T-helper 17 cell (primary cell): ENCODE data around the gene PARK7. TPM values are rescaled to one million over a fixed set of nuclear protein-coding genes. Genes with fewer than 3 reads are reported as not detected.
"Not testable (repeated sequence)": the region's sequence is repeated elsewhere in the genome, so short reads cannot be mapped to it uniquely, and the experiment has no call there.

Experiments
- ATAC-seq: fragments of 150-1000 bp; cut with Tn5 transposase; 2 replicates; pipeline ENCODE4 v1.10.0; 2021; ENCODE audit warnings: mild to moderate bottlenecking, moderate library complexity
- DNase-seq, 3 donors: peaks; one replicate each; pipeline versions ENCODE4 v3.0.0 to v3.0.0-alpha.2; 2020 to 2021
- H3K9me3 ChIP-seq: one replicate; pipeline ENCODE4 v1.7.0; 2013; ENCODE audit warnings: low read length, mild to moderate bottlenecking; ENCODE audit not compliant: control insufficient read depth, poor library complexity, severe bottlenecking
- H3K27ac Mint-ChIP-seq: one replicate; pipeline ENCODE4 v1.8.0; 2022; ENCODE audit warnings: mild to moderate bottlenecking, moderate library complexity, mixed read lengths
- H3K27me3 Mint-ChIP-seq: one replicate; pipeline ENCODE4 v1.8.0; 2022; ENCODE audit warnings: mixed read lengths
- H3K36me3 Mint-ChIP-seq: one replicate; pipeline ENCODE4 v1.8.0; 2022; ENCODE audit warnings: low read depth, mixed read lengths
- H3K4me1 Mint-ChIP-seq: one replicate; pipeline ENCODE4 v1.8.0; 2022; ENCODE audit warnings: mild to moderate bottlenecking, mixed read lengths
- H3K4me3 Mint-ChIP-seq: one replicate; pipeline ENCODE4 v1.8.0; 2022; ENCODE audit warnings: mild to moderate bottlenecking, moderate library complexity, mixed read lengths
- total RNA-seq, 4 donors: library from RNA in 2 of 4; stranded (reverse) in 2 of 4; gene quantifications; one replicate each; pipeline ENCODE4 v1.2.3 and lab custom pipeline; 2022 to 2026

The PARK7 gene
- total RNA-seq, 2 donors from 2014 or later: 106 to 123 TPM

DNA sequence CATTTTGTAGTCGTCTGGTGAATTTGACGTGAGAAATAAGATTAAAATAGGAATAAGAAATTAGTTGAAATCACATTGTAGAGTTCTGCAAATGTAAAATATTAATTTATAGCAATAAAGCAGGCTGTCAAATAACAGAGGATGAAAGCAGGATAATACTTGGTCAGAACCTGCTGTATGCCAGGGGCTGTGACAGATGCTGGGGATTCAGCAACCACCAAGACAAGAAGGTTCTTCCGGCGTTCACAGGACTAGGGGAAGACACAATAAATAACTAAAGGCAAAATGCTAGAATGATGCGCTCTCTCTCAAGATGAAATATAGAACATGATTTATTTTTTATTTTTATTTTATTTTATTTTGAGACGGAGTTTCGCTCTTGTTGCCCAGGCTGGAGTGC, 6.8 kb upstream of the PARK7 start:
- DNase-seq (no peak), ATAC-seq (no peak)
- peak overlapping the region; percentile 96 for H3K27ac Mint-ChIP-seq
- H3K9me3 ChIP-seq: no peaks in the 10 kb centered on the region
- peak overlapping the region; percentile 89 for H3K4me3 Mint-ChIP-seq
- peaks cover 31% of the 10 kb centered on the region for H3K4me1 Mint-ChIP-seq
- no peaks in the 10 kb centered on the region for H3K27me3 Mint-ChIP-seq
- no peaks in the 10 kb centered on the region for H3K36me3 Mint-ChIP-seq

DNA sequence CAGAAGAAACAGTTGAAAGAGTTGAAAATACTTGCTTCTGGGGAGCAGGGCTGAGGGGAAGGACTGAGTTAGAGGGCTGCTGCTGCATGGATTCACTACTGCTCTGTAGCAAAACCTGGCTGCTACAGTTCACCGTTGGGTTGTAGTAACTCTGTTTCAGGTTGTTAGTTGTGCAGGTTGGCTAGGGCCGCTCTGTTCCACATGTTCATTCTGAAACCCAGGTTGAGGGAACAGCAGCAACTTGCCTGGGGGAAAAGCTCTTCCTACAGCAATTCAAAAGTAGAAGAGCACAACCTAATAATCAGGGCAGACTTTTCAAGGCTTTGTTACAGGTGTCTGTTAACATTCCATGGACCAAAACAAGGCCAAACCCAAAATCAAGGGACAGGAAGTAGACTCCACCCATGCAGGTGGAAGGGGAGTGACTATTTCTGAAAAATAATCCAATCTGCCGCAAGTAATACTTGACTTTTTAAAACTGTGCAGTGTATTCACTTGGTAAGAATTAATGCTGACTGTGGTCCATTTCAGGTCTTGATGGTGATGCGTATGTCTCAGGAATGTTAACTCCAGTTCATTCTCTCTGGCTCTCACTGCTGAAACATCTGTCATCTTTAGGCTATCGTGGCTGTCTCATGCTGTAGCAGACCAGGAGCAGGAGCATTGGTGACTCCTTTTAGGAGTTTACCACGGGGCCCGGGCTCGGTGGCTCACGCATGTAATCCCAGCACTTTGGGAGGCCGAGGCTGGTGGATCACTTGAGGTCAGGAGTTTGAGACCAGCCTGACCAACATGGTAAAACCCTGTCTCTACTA, 5.1 kb upstream of the PARK7 start:
- Mint-ChIP-seq H3K27ac (peak overlapping the region; percentile 96), H3K4me3 (no peak overlapping the region), H3K4me1 (peaks cover 34% of the 10 kb centered on the region), H3K36me3 (peaks cover 1% of the 10 kb centered on the region), H3K27me3 (no peaks in the 10 kb centered on the region)
- DNase-seq (no peak), ATAC-seq (no peak)
- H3K9me3 ChIP-seq: no peaks in the 10 kb centered on the region

DNA sequence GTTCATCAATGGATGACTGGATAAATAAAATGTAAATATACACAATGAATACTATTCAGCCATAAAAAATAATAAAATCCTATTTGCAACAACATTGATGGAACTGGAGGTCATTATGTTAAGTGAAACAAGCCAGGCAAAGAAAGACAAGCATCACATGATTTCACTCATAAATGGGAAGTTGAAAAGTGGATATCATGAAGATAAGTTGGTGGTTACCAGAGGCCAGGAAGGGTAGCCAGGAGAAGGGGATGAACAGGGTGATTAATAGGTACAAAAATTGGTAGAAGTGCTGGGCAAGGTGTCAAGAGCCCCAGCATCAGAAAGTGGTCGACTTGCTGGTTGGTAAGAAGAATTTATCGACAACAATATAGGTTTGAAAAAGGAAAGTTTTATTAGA, 1.3 kb upstream of the PARK7 start:
- no peaks in the 10 kb centered on the region for H3K27me3 Mint-ChIP-seq
- ATAC-seq: no peak
- no peaks in the 10 kb centered on the region for H3K9me3 ChIP-seq
- H3K4me3 Mint-ChIP-seq: peak overlapping the region; percentile 99
- no peak for DNase-seq
- peak overlapping the region; percentile 99 for H3K27ac Mint-ChIP-seq
- H3K4me1 Mint-ChIP-seq: peaks cover 39% of the 10 kb centered on the region
- H3K36me3 Mint-ChIP-seq: peaks cover 3% of the 10 kb centered on the region

DNA sequence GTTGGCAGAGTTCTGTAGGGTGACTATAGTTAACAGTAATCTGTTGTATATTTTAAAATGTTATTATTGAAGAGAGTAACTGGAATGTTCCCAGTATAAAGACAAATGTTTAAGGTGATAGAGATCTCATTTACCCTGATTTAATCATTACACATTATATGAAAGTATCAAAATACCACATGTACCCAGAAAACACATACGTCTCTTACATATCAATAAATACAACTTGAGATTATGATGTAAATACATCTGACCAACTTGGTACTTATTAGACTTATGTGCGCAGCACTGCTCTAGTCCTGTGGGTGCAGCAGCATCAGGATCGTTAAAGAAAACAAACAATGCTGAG, 670 bp upstream of the PARK7 start:
- no peak for DNase-seq
- Mint-ChIP-seq H3K27ac (peak overlapping the region; percentile 99), H3K4me1 (peaks cover 35% of the 10 kb centered on the region), H3K36me3 (peaks cover 3% of the 10 kb centered on the region), H3K27me3 (no peaks in the 10 kb centered on the region), H3K4me3 (peak overlapping the region; percentile 99)
- peak; percentile 44 for ATAC-seq
- H3K9me3 ChIP-seq: no peaks in the 10 kb centered on the region

DNA sequence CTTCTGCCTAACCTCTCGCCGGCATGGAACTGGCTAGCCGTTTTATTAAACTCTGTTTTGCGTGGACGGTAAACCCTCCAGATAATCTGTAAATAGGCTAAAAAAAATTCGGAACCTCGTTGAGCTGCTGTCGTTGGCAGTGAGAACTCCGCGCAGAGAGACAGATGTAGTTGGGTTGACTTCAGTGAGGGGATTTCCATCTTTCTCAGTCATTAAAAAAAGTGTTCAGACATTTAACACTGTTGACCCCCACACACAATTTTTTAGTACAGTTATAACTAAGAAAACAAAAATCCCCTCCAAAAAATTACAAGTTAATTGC, 464 bp downstream of the PARK7 start:
- Mint-ChIP-seq H3K4me1 (peaks cover 34% of the 10 kb centered on the region), H3K27me3 (no peaks in the 10 kb centered on the region), H3K27ac (peak overlapping the region; percentile 99), H3K4me3 (peak overlapping the region; percentile 99), H3K36me3 (peaks cover 4% of the 10 kb centered on the region)
- ATAC-seq: peak; percentile 44
- no peaks in the 10 kb centered on the region for H3K9me3 ChIP-seq
- DNase-seq: peak in 1 of 3 donors; percentile 18

DNA sequence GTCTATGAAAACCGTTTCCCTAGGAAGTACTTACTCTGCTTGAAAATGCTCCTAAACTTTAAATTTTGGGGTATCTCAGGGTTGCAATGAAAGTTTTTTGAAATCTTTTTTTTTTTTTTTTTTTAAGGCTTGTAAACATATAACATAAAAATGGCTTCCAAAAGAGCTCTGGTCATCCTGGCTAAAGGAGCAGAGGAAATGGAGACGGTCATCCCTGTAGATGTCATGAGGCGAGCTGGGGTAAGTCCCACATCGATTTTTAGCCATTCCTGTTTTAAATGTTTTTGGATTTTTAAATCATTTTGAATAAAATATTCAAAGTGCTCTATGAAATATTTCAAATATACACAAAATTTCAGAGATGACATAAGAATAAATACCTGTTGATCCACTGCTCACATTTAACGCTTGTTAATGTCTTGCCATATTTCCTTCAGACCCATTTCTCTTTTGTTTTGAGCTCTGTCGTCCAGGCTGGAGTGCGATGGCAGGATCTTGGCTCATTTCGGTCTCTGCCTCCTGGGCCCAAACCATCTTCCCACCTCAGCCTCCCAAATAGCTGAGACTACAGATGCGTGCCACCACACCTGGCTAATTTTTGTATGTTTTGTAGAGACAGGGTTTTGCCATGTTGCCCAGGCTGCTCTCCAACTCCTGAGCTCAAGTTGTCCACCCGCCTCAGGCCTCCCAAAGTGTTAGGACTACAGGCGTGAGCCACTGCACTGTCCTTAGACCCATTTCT, 1.3 kb downstream of the PARK7 start:
- ATAC-seq: no peak
- H3K27me3 Mint-ChIP-seq: no peaks in the 10 kb centered on the region
- H3K27ac Mint-ChIP-seq: peak overlapping the region; percentile 99
- no peak for DNase-seq
- no peaks in the 10 kb centered on the region for H3K9me3 ChIP-seq
- peak overlapping the region; percentile 99 for H3K4me3 Mint-ChIP-seq
- H3K4me1 Mint-ChIP-seq: peaks cover 36% of the 10 kb centered on the region
- peaks cover 6% of the 10 kb centered on the region for H3K36me3 Mint-ChIP-seq

DNA sequence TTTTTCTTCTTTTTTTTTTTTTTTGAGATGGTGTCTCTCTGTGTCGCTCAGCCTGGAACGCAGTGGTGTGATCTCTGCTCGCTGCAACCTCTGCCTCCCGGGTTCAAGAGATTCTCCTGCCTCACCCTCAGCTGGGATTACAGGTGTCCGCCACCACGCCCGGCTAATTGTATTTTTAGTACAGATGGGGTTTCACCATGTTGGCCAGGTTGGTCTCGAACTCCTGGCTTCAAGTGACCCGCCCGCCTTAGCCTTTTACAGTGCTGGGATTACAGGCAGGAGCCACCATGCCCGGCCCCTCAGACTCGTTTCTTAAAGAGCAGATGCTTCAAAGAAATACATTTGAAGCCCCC, 1.8 kb downstream of the PARK7 start:
- DNase-seq, ATAC-seq, H3K36me3 Mint-ChIP-seq, H3K27me3 Mint-ChIP-seq, H3K9me3 ChIP-seq: not testable (repeated sequence)
- H3K4me1 Mint-ChIP-seq: peaks cover 36% of the 10 kb centered on the region
- H3K27ac Mint-ChIP-seq: peak overlapping the region; percentile 99
- H3K4me3 Mint-ChIP-seq: peak overlapping the region; percentile 68

DNA sequence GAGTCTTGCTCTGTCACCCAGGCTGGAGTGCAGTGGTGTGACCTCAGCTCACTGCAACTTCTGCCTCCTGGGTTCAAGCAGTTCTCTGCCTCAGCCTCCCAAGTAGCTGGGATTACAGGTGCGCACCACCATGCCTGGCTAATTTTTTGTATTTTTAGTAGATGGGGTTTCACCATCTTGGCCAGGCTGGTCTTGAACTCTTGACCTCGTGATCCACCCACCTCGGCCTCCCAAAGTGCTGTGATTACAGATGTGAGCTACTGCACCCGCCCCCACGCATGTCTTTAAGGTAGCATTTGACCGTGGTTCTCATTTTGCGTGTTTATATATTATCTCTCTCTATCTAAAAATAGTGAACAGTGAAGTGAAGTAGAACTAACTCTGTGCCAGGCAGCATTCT, 2.3 kb downstream of the PARK7 start:
- Mint-ChIP-seq H3K4me3 (peak overlapping the region; percentile 68), H3K4me1 (peaks cover 36% of the 10 kb centered on the region), H3K27ac (peak overlapping the region; percentile 99)
- not testable (repeated sequence) for H3K9me3 ChIP-seq, DNase-seq, ATAC-seq, H3K36me3 Mint-ChIP-seq, H3K27me3 Mint-ChIP-seq

DNA sequence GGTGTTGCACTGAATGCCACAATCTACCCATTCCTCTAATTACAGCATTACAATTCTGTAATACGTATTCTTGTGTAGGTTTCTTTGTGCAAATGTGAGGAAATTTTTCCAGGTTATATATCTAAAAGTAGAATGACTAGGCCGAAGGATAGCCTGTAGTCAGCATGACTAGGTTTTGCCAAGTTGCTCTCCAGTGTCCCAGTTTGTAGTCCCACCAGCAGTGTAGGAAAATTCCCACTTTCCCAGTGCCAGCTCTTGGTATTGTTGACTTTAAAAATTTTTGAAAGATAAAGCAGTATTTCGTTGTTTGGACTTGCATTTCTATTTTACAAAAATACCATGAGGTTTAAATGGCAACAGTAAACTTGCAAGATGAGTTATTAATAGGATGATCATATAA, 3.0 kb downstream of the PARK7 start:
- DNase-seq: no peak
- no peak for ATAC-seq
- no peaks in the 10 kb centered on the region for H3K9me3 ChIP-seq
- Mint-ChIP-seq H3K27ac (peak overlapping the region; percentile 99), H3K4me3 (no peak overlapping the region), H3K27me3 (no peaks in the 10 kb centered on the region), H3K36me3 (peaks cover 6% of the 10 kb centered on the region), H3K4me1 (peaks cover 33% of the 10 kb centered on the region)

DNA sequence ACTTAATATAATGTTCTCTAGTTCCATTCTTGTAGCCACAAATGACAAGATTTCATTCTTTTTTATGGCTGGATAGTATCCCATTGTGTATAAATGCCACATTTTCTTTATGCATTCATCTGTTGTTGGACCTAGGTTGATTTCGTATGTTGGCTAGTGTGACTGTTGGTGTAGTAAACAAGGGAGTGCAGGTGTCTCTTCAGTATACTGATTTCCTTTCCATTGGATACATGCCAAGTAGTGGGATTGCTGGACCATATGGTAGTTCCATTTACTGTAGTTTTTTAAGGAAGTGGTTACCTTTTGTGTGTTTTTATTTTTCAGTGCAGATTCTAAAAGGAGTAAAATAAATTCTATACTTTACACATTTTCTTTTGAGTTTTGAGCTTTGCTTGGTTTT, 5.7 kb downstream of the PARK7 start:
- no peak overlapping the region for H3K4me3 Mint-ChIP-seq
- peaks cover 3% of the 10 kb centered on the region for H3K36me3 Mint-ChIP-seq
- no peak for DNase-seq
- no peak for ATAC-seq
- no peaks in the 10 kb centered on the region for H3K9me3 ChIP-seq
- peak overlapping the region; percentile 76 for H3K27ac Mint-ChIP-seq
- H3K4me1 Mint-ChIP-seq: peaks cover 22% of the 10 kb centered on the region
- H3K27me3 Mint-ChIP-seq: no peaks in the 10 kb centered on the region

DNA sequence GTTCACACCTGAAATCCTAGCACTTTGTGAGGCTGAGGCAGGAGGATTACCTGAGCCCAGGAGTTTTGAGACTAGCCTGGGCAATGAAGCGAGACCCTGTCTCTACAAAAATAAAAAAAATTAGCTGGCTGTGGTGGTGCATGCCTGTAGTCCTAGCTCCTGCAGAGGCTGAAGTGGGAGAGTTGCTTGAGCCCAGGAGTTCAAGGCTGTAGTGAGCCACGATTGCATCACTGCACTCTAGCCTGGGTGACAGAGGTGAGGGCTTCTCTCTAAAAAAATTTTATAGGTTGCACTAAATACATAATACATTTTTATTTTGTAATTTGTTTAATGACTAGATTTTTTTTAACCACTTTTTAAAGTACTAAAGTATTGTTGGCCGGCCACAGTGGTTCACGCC, 6.1 kb downstream of the PARK7 start:
- H3K4me1 Mint-ChIP-seq: peaks cover 20% of the 10 kb centered on the region
- H3K9me3 ChIP-seq: no peaks in the 10 kb centered on the region
- peak overlapping the region; percentile 76 for H3K27ac Mint-ChIP-seq
- H3K27me3 Mint-ChIP-seq: no peaks in the 10 kb centered on the region
- ATAC-seq: no peak
- H3K4me3 Mint-ChIP-seq: no peak overlapping the region
- no peak for DNase-seq
- peaks cover 3% of the 10 kb centered on the region for H3K36me3 Mint-ChIP-seq

DNA sequence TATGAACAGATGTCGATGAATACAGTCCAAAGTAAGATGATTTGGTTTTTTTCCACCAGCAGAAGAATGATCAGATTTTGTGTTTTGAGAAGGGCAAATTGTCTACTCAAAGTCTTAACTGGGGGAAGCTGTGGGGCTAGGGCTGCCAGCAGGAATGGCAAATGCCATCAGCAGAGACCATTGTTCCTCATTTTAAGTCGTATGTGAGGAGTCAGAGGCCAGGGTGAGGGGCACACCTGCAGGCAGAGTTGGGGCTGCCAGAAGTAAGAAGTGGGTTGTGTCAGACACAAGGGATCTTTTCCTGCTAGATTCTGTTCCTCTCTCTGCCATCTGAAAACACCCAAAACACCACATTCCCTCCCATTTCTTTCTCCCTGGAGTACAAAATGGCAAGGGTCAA, 8.7 kb downstream of the PARK7 start:
- no peaks in the 10 kb centered on the region for H3K27me3 Mint-ChIP-seq
- DNase-seq (no peak), ATAC-seq (no peak)
- H3K27ac Mint-ChIP-seq: peak overlapping the region; percentile 45
- H3K9me3 ChIP-seq: no peaks in the 10 kb centered on the region
- peaks cover 7% of the 10 kb centered on the region for H3K36me3 Mint-ChIP-seq
- H3K4me3 Mint-ChIP-seq: no peak overlapping the region
- H3K4me1 Mint-ChIP-seq: peaks cover 19% of the 10 kb centered on the region

DNA sequence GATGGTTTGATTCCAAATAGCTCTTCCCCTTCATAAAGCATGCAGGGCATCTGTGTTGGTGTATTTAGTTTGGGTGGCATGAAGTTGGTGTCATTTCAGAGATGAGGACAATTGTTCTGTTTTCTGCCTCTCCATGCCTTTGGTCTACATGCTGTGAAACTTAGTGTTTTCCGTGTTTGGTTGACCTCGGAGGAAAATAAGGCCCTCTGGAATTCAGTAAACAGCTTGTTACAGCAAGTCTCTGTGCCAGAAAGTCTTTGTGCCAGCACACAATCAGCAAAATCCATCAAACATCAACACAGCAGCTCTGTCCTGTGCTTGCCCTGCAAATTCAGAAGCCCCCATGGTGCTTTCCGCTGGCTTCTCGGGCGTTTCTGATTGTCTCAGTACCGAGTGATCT, 9.5 kb downstream of the PARK7 start:
- H3K9me3 ChIP-seq: no peaks in the 10 kb centered on the region
- ATAC-seq: no peak
- Mint-ChIP-seq H3K4me1 (peaks cover 19% of the 10 kb centered on the region), H3K36me3 (peaks cover 7% of the 10 kb centered on the region), H3K27ac (no peak overlapping the region), H3K4me3 (no peak overlapping the region), H3K27me3 (no peaks in the 10 kb centered on the region)
- DNase-seq: no peak

DNA sequence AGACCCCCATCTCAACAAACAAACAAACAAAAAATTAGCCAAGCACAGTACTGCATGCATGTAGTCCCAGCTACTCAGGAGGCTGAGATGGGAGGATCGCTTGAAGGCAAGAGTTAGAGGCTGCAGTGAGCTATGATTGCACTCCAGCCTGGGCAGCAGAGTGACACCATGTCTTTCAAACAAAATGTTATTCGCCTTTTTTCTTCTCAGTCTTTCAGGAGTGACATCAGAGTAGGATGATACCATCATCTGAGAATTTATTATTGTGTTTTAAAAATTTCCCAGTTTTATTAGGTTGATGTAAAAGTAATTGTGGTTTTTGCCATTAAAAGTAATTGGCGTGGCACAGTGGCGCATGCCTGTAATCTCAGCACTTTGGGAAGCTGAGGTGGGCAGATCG, 10.8 kb downstream of the PARK7 start:
- Mint-ChIP-seq H3K27ac (no peak overlapping the region), H3K4me1 (peaks cover 12% of the 10 kb centered on the region), H3K27me3 (no peaks in the 10 kb centered on the region), H3K4me3 (no peak overlapping the region), H3K36me3 (peaks cover 4% of the 10 kb centered on the region)
- DNase-seq: no peak
- ATAC-seq: no peak
- H3K9me3 ChIP-seq: no peaks in the 10 kb centered on the region
